A549 treated with CpdA at 1 μM for 4 hours (cell line): ENCODE data around the gene ATP6AP1. TPM values are rescaled to one million over a fixed set of nuclear protein-coding genes. Genes with fewer than 3 reads are reported as not detected.

Source experiments
- total RNA-seq: library from RNA; stranded (reverse); fragments of 200-300 nt; extraction: Qiagen RNA extraction; gene quantifications from 5 replicates; pipeline ENCODE4 v1.2.3, GENCODE V29; 2022; ENCODE audit warnings: low read depth

Gene ATP6AP1, protein sequence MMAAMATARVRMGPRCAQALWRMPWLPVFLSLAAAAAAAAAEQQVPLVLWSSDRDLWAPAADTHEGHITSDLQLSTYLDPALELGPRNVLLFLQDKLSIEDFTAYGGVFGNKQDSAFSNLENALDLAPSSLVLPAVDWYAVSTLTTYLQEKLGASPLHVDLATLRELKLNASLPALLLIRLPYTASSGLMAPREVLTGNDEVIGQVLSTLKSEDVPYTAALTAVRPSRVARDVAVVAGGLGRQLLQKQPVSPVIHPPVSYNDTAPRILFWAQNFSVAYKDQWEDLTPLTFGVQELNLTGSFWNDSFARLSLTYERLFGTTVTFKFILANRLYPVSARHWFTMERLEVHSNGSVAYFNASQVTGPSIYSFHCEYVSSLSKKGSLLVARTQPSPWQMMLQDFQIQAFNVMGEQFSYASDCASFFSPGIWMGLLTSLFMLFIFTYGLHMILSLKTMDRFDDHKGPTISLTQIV
- 74.5 to 108 TPM (median 106 TPM) in 5 replicates for total RNA-seq

DNA sequence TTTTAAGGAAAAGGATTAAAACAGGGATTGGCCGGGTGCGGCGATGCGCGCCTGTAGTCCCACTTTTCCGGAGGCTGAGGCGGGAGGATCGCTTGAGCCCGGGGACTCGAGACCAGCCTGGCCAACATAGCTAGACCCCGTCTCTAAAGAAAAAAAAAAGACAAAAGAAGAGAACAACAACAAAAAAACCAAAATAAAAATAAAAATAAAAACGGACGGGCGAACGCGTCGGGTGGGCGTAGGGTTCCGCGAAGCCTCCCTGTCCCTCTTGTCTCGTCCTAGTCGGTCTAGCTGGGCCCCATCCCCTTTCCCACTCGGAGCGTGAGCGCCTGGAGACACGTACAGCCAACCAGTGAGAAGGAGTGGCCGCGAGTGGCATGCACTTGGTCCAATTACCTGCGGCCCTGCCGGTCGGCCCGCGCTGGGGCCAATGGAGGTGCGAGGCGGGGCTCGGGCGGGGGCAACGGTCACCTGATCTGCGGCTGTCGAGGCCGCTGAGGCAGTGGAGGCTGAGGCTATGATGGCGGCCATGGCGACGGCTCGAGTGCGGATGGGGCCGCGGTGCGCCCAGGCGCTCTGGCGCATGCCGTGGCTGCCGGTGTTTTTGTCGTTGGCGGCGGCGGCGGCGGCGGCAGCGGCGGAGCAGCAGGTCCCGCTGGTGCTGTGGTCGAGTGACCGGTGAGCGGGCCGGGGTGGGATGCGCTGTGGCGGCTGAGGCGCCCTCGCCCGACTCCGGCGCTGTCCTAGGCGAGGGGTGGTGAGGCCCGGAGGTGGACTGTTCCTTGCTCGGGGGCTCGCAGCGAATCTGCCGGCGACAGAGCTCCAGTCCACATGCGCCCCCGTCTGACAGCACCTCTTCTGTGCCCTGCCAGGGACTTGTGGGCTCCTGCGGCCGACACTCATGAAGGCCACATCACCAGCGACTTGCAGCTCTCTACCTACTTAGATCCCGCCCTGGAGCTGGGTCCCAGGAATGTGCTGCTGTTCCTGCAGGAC is at the start of gene ATP6AP1:
TSS of gene ATP6AP1 (plus strand) at position 502 of the 996 bp plus-strand sequence. CDS start at position 518, 16 bp downstream.

DNA sequence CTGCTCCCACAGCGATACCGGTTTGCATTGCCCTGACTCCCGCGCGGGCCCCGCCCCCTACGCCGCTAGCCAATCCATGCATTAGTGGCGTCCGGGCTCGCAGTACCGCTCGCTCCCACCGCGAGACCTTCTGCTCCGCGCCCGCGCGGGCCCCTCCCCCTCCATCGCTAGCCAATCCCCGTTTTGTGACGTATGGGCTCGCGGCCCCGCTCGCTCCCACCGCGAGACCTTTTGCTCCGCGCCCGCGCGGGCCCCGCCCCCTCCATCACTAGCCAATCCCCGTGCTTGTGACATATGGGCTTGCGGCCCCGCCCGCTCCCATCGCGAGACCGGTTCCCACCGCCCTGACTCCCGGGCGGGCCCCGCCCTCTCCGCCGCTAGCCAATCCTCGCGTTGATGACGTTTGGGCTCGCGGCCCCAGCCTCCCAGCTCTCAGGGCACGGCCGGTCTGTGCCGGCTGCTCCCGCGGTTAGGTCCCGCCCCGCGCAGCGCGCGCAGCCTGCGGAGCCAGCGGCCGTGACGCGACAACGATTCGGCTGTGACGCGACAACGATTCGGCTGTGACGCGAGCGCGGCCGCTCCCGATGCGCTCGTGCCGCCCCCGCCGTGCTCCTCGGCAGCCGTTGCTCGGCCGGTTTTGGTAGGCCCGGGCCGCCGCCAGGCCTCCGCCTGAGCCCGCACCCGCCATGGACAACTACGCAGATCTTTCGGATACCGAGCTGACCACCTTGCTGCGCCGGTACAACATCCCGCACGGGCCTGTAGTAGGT is 49.5 kb upstream of the ATP6AP1 start, which contains the start of gene EMD:
TSS of gene EMD (plus strand) at position 497 of the 770 bp plus-strand sequence. CDS start at position 687, 190 bp downstream.

DNA sequence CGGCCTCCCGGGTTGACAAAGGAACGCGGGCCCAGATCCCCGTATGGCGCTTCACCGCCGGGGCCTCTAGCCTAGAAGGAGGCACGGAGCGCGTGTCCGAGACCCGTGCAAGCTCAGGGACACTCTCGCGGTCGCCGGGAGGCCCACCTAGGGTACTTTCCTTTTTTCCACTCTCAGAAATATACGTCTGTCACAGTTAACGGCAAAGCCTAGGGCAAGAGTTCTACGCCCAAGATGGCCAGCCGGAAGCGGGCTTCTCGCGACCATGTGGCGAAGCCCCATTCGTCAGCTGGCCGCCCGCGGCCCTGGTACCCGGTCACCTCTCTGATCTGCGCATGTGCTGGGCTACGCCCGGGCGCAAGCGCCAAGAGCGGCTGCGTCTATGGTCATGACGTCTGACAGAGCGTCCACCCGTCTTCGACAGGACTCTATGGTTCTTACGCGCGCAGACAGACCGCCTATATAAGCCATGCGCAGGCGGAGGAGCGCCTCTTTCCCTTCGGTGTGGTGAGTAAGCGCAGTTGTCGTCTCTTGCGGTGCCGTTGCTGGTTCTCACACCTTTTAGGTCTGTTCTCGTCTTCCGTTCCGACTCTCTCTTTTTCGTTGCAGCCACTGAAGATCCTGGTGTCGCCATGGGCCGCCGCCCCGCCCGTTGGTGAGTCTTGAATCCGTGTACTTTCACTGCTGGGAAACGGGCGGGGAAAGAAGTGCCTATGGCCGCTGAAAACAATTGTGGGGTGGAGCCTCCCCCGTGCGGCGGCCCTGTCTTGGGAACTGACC is 30.4 kb upstream of the ATP6AP1 start, which contains the start of gene RPL10:
TSS of gene RPL10 (plus strand) at position 490 of the 780 bp plus-strand sequence. CDS start at position 633, 143 bp downstream.

DNA sequence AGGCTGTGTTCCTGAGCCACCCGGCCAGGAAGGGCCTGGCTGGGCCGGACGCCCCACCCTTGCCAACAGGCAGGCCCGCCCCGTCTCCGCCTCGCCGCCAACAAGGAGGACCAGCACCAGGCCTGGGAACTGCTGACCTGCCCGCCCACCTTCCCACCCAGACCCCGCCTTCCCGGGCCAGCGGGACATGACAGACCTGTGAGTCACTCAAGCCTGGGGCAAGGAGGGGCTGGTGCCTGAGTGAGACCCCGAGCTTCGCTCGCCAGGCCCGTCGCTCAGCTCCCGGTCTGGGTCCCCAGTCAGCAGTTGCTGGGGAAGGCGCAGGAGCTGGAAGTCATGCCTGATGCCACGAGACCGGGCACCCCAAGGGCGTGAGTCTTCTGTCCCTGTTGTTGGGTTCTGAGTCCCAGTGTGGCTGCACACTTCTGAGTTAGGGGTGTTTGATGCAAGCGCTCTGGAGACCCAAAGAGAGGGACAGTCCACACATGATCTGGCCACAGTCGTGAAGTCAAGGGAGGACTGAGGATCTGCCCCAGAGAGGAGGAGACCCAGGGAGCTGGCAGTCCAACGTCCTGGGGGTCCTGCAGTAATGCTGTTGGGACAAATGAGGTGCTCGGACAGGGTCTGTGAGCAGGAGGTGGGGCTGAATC is 19.1 kb upstream of the ATP6AP1 start, which contains the start of gene DNASE1L1:
TSS of gene DNASE1L1 (minus strand) at position 33 of the 650 bp plus-strand sequence. CDS start 3,686 bp downstream, outside the sequence.

DNA sequence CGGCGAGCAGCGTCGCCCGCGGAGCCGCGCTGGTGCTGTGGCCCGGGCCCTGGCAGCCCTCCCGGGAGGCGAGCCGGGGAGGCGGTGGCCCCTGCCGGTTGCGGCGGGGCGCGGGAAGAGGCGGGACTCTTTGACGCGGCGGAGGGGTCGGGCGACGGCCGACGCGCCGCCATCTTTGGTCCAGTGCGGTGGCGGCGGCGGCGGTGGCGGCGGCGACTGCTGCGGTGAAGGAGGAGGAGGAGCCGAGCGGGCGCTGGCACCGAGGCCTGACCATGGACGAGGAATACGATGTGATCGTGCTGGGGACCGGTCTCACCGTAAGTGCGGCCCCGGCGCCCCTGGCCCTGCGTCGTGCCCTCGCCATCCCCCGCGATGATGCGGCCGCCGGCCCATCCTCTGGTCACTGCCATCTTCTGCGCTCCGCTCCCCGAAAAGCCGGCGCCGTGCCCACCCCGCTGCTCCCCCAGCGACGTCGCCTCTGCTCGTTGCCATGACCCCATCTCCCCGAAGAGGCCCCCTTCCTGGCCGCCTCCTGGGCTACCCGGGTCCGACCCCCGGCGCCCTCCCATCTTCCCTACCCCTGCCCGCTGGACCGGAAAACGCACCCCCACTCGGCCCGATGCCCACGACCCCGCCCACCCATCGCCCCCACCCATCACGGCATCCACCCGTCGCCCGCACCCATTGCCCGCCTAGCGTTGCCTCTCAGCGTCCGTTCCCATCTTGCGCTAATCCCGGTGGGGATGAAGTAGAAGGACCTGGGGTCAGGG is 8.7 kb downstream of the ATP6AP1 start, which contains the start of gene GDI1:
TSS of gene GDI1 (plus strand) at position 172 of the 770 bp plus-strand sequence. CDS start at position 273, 101 bp downstream.

DNA sequence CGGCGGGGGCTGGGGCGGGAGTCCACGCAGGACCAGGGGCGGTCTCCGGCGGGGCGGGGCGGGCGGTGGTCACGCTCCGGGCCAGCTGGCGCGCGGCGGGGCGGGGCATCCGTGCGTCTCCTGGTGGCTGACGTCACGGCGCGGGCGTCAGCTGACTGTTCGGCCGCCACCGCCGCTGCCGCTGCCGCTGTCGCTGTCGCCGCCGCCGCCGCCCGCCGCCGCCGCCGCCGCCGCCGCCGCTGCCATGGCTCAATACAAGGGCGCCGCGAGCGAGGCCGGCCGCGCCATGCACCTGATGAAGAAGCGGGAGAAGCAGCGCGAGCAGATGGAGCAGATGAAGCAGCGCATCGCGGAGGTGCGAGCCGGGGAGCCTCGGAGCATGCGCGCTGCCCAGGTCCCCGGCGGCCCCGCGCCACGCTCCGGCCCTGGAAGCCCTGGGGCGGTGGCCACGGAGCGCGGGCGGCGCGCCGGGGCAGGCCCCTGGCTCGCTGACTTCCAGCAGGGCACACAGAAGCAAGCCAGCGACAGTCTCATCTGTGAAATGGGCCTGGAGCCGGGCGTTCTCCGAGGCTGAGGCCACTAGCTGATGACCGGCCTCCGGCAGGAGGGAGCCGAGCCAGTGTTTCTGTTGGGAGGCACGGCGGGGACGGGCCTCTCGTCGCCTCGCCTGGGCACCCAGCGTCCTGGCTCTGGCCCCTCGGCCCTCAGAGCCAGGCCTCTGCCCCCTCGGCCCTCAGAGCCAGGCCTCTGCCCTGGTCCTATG is 15.7 kb downstream of the ATP6AP1 start, which contains the start of gene FAM50A:
TSS of gene FAM50A (plus strand) at position 150 of the 763 bp plus-strand sequence. CDS start at position 245, 95 bp downstream.

DNA sequence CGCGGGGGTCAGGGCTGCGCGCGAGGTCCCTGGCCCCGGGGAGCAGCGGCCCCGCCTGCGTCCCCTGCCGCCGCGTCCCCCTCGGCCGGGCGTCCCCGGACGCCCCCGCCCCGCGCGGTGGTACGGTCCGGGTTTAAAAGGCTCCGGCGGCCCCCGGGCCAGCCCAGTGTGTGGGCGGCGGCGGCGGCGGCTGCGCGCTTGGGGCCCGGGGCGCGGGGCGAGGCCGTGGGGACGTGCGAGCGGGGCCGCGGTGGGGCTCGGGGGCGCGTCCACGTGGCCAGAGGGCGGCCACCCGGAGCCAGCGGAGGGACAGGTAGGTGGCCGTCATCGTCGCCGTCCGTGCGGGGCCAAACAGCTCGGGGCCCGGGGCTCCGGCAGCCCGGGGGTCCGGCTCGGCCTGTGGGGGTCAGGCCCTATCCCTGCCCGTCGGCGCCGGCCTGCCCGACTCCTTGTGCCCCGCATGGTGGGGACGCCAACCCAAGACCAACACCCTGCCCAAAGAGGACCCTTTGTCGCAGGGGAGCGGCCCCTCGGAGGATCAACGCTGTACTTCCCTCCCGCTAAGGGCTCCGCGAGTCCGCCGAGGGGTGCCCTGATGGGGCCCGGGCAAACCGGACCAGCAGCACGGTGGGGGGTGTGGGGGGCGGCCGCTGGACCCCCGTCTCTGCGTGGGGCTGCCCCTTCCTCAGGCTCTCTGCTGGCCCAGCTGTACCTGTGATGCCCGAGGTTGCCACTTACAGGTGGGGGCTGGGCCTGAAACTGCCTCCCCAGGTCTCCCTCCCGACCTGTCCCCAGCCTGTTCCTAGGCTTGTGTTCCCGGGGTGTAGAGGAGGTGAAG is 29.9 kb downstream of the ATP6AP1 start, which contains the start of gene PLXNA3:
TSS of gene PLXNA3 (plus strand) at position 166 of the 838 bp plus-strand sequence. CDS start 1,903 bp downstream, outside the sequence.

DNA sequence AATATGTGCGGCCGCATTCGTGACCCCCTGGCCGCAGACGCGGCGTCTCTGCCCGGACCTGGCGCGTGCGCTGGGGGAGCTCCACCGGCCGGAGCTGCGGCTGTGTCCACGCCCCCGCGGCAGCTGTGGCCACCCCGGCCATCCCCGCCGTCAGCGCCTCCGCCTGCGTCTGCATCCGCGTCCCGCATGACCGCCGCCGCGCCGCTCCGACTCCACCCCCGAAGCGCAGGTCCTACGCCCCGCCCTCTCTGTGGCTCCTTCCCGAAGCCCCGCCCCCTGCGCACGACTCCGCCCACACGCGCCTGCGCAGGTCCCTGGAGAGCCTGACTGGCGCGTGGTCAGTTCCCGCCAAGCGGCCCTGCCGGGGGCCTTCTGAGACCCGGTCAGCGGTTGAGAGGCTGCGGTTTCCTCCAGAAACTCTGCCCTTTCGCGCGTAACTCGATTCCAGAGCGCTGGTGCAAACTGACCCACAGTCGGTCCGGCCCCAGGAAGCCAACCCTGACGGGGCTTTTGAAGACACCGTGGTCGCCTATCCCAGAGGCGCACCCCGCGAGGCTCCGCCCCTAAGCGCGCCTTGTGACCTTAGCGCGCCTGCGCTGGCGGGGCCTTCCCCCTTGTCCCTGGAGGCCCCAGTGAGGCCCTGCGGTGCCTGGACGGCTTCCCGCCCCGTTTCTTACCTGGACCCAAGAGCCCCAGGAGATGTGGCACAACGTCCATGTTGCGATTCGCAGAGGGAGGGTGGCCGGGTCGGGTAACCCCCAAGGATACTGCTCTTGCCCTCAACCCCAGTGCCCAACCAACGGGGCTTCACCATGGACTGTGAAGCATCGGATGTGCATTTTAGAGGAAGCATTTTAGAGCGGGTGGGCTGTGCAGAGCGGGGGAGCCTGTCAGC is 50.5 kb downstream of the ATP6AP1 start, which contains the start of gene LAGE3:
TSS of gene LAGE3 (minus strand) at position 554 of the 895 bp plus-strand sequence. CDS start at position 188, 366 bp downstream.

Other genes with a start within 250 kb of the ATP6AP1 start
- not detected in 5 replicates for gene OPN1MW, start 246.1 kb upstream of the ATP6AP1 start, total RNA-seq
- gene OPN1MW2, start 208.9 kb upstream of the ATP6AP1 start, total RNA-seq, result not detected in 5 replicates
- gene OPN1MW3, start 171.1 kb upstream of the ATP6AP1 start, total RNA-seq, result not detected in 5 replicates
- gene TEX28, start 133.6 kb upstream of the ATP6AP1 start, total RNA-seq, result not detected in 5 replicates
- 0.10 to 0.23 TPM in 2 of 5 replicates, not detected in the others for gene TKTL1, start 132.9 kb upstream of the ATP6AP1 start, total RNA-seq
- gene FLNA, start 54.0 kb upstream of the ATP6AP1 start, total RNA-seq, result 1,432 to 1,768 TPM (median 1,617 TPM) in 5 replicates
- gene EMD, start 49.4 kb upstream of the ATP6AP1 start, total RNA-seq, result 114 to 166 TPM (median 150 TPM) in 5 replicates
- gene RPL10, start 30.3 kb upstream of the ATP6AP1 start, total RNA-seq, result 5,322 to 5,614 TPM (median 5,495 TPM) in 5 replicates
- 24.8 to 33.0 TPM (median 25.7 TPM) in 5 replicates for gene DNASE1L1, start 19.4 kb upstream of the ATP6AP1 start, total RNA-seq
- gene TAFAZZIN, start 17.1 kb upstream of the ATP6AP1 start, total RNA-seq, result 29.2 to 38.1 TPM (median 37.3 TPM) in 5 replicates
- gene GDI1, start 8.5 kb downstream of the ATP6AP1 start, total RNA-seq, result 87.3 to 107 TPM (median 98.1 TPM) in 5 replicates
- 105 to 122 TPM (median 115 TPM) in 5 replicates for gene FAM50A, start 15.5 kb downstream of the ATP6AP1 start, total RNA-seq
- 9.0 to 14.6 TPM (median 13.0 TPM) in 5 replicates for gene PLXNA3, start 29.6 kb downstream of the ATP6AP1 start, total RNA-seq
- 43.3 to 74.7 TPM (median 68.4 TPM) in 5 replicates for gene LAGE3, start 50.6 kb downstream of the ATP6AP1 start, total RNA-seq
- gene UBL4A, start 57.9 kb downstream of the ATP6AP1 start, total RNA-seq, result 63.2 to 69.4 TPM (median 68.0 TPM) in 5 replicates
- 29.4 to 44.2 TPM (median 40.5 TPM) in 5 replicates for gene SLC10A3, start 62.0 kb downstream of the ATP6AP1 start, total RNA-seq
- gene FAM3A, start 87.6 kb downstream of the ATP6AP1 start, total RNA-seq, result 35.6 to 46.9 TPM (median 41.9 TPM) in 5 replicates
- gene G6PD, start 118.2 kb downstream of the ATP6AP1 start, total RNA-seq, result 1,412 to 1,586 TPM (median 1,534 TPM) in 5 replicates
- 35.8 to 45.0 TPM (median 42.5 TPM) in 5 replicates for gene IKBKG, start 118.9 kb downstream of the ATP6AP1 start, total RNA-seq
- gene CTAG1A, start 156.5 kb downstream of the ATP6AP1 start, total RNA-seq, result 0.18 TPM in 1 of 5 replicates, not detected in the others
- not detected in 5 replicates for gene CTAG1B, start 190.6 kb downstream of the ATP6AP1 start, total RNA-seq
- not detected in 5 replicates for gene CTAG2, start 224.9 kb downstream of the ATP6AP1 start, total RNA-seq